C4-2B (cell line): Measurements from ENCODE around the gene SLC25A5.
A peak's percentile ranks its signal among the peaks of the same experiment; 100 is the strongest.

Experiments
- H3K27ac ChIP-seq: fragments of 450-650 bp; 2 replicates; pipeline ENCODE4 v1.5.1; 2017
- CTCF ChIP-seq: fragments of 450-650 bp; conservative IDR thresholded peaks from 2 replicates; pipeline ENCODE4 v1.5.1; 2017; ENCODE audit warnings: mild to moderate bottlenecking
- ZFX ChIP-seq: fragments of 450-650 bp; IDR thresholded peaks from 2 replicates; pipeline ENCODE4 v1.6.1; 2017

The SLC25A5 gene

GRCh38 chrX:119465555-119465954 lies 2.7 kb upstream of the SLC25A5 start:
- no peak overlapping the region for H3K27ac ChIP-seq
- TF ChIP-seq CTCF (no peak), ZFX (no peak)

- TF ChIP-seq ZFX: no peak
- no peak for TF ChIP-seq CTCF
- H3K27ac ChIP-seq: no peak overlapping the region
Observed at GRCh38 chrX:119466970-119467369, 1.3 kb upstream of the SLC25A5 start.

GRCh38 chrX:119467433-119467832 lies 811 bp upstream of the SLC25A5 start:
- peak overlapping the region; percentile 100; the same call in 1 of the 2 replicates for H3K27ac ChIP-seq
- no peak for TF ChIP-seq ZFX
- TF ChIP-seq CTCF: no peak

- peak; percentile 86 for TF ChIP-seq CTCF
- TF ChIP-seq ZFX: peak; percentile 46
- H3K27ac ChIP-seq: peak overlapping the region; percentile 100
Observed at GRCh38 chrX:119468551-119469312, 488 bp downstream of the SLC25A5 start.

GRCh38 chrX:119469313-119469635 lies 1.0 kb downstream of the SLC25A5 start:
- peak overlapping the region; percentile 100 for H3K27ac ChIP-seq
- TF ChIP-seq ZFX (no peak), CTCF (peak; percentile 57)

GRCh38 chrX:119474615-119475388 lies 6.6 kb downstream of the SLC25A5 start:
- no peak overlapping the region for H3K27ac ChIP-seq
- TF ChIP-seq CTCF: no peak
- no peak for TF ChIP-seq ZFX

- no peak for TF ChIP-seq ZFX
- no peak for TF ChIP-seq CTCF
- no peak overlapping the region for H3K27ac ChIP-seq
Observed at GRCh38 chrX:119475389-119476101, 7.3 kb downstream of the SLC25A5 start.
